Ovary (tissue), 3 donors: Measurements from ENCODE around the gene CDC42EP4.

ENCODE experiments used
- POLR2A ChIP-seq: fragments of 450-650 bp; IDR thresholded peaks from one replicate; pipeline ENCODE4 v1.6.1; 2017; ENCODE audit warnings: antibody characterized with exemption, mild to moderate bottlenecking, moderate library complexity
- TF ChIP-seq, protein P1 (sequence below), 3 donors: fragments of 450-650 bp in 2 of 3; fragments of 200-600 bp in 1 of 3; IDR thresholded peaks; one replicate each; pipeline versions ENCODE4 v1.5.1 to v1.8.0; 2016 to 2022; ENCODE audit warnings: antibody characterized with exemption in 3 of 3, mild to moderate bottlenecking in 1 of 3
- donor health status: DM: no; HTN: no; CAD: no.

DNA sequence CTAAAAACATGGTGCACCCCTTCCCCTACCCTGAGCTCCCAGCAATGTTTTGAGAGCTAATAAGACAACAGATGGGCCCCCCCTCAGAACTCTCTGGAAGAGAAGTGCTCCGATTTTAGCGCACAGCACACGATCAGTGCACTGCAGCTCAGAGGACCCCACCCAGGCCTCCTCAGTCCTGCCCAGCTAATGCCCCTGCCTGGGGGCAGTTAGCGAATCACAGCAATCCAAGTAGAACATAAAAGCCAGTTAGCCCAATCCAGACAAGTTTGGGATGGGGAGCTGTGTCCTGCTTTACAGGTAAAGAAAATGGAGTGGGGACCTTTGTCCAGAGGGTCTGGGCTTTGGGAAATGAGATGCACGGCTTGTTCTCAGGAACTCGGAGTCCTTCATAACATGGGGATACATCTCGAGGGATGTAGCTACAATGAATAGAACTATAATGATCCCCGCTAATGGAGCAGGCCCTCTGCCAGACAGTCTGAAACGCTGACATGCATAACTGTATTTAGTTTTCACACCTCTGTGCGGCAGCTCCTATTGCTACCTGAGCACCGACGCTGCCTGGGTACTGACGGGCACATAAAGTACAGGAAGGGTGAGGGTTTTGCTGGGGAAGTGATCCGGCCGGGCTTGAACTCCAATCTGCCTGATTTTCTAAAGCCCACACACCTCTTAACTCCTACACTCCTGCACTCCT lies 29.7 kb upstream of the CDC42EP4 start:
- TF ChIP-seq, protein P1, sequence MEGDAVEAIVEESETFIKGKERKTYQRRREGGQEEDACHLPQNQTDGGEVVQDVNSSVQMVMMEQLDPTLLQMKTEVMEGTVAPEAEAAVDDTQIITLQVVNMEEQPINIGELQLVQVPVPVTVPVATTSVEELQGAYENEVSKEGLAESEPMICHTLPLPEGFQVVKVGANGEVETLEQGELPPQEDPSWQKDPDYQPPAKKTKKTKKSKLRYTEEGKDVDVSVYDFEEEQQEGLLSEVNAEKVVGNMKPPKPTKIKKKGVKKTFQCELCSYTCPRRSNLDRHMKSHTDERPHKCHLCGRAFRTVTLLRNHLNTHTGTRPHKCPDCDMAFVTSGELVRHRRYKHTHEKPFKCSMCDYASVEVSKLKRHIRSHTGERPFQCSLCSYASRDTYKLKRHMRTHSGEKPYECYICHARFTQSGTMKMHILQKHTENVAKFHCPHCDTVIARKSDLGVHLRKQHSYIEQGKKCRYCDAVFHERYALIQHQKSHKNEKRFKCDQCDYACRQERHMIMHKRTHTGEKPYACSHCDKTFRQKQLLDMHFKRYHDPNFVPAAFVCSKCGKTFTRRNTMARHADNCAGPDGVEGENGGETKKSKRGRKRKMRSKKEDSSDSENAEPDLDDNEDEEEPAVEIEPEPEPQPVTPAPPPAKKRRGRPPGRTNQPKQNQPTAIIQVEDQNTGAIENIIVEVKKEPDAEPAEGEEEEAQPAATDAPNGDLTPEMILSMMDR (IDR thresholded peaks at IDR 0.05), result no peak
- no peak for TF ChIP-seq POLR2A
